Fibroblast of pulmonary artery (primary cell): Measurements from ENCODE around the gene DENND2A.
"Not testable (repeated sequence)": the region's sequence is repeated elsewhere in the genome, so short reads cannot be mapped to it uniquely, and the experiment has no call there.

ENCODE experiments used
- DNase-seq: peaks from one replicate; pipeline ENCODE4 v3.0.0-alpha.2; 2010; ENCODE audit warnings: low read depth
- H3K4me3 ChIP-seq: replicated peaks from 2 replicates; pipeline ENCODE4 v1.5.1; 2011; ENCODE audit warnings: low read depth, mild to moderate bottlenecking, control low read depth, low read length, moderate library complexity
- CTCF ChIP-seq: IDR thresholded peaks from 2 replicates; pipeline ENCODE4 v1.5.1; 2011; ENCODE audit warnings: mild to moderate bottlenecking, control low read depth, low read length, inconsistent platforms; ENCODE audit errors: missing control alignments

Gene DENND2A

DNA sequence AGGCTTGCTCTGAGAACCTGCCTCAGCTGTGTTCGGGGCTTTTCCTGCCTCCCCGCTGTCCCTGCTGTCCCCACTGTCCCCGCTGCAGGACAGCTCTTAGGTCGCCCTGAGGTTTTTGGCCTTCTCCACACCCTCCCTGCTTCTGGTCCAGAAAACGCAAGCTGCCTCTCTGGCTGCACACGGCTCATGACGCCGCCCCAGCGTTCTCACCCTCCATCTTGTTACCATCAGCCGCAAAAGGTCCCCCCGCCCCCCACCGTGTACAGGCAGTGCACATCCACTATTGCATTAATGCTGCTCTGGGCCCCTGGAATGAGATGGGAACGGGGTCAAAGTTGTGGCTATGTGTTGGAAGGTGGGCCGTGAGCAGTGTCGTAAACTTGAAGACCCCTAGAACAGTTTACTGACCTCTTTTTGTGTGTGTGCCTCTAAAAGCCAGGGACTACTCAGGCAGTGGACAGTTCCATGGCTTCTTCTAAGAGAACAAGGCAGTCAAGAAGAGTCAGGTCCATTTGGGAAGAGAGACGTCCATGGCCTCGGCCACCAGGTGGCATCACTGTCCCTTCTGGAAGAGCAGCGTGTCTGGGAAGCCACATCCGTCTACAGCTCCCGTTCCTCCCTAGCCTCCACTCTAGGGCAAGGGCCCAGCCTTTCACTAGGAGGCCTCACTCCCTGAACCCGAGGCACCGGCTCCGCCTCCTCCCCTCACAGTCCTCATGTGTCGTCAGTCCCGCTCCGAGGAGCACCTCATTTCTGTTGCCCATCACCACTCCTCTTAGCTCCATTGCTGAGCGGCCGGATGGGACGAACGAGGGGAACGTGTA, 122.9 kb downstream of the DENND2A start:
- TF ChIP-seq CTCF, result peak; percentile 97
- peak; percentile 95 for DNase-seq
- no peak overlapping the region for H3K4me3 ChIP-seq

DNA sequence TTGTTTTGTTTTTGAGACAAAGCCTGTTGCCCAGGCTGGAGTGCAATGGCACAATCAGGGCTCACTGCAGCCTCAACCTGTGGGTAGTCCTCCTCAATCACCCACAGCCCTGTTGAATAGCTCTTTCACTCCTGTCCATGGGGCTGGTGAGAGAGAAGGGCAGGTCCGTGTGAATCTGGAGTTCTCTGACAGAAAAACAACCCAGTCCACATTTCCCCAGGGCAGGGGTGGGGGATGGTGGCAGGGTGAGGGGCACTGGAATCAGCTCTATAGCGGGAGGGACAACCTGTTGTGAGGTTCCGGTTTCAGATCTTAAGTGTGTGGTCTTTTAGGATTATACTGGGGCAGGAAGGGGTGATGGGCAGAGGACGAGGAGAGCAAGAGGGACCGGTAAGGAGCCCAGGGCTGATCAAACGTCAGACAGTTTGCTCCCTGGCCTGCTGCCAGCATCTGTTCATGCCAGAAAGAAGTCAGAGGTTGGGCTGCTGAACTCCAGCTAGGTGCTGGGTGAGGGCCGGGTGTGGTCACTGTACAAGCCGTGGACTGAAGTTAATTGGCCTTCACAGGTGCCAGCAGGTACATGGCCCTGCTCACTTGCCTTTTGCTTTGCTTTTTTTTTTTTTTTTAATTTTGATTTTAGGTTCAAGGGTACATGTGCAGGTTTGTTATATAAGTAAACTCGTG, 128.2 kb downstream of the DENND2A start:
- no peak for TF ChIP-seq CTCF
- H3K4me3 ChIP-seq, result no peak overlapping the region
- DNase-seq, result no peak

- TF ChIP-seq CTCF, result no peak
- DNase-seq, result no peak
- no peak overlapping the region for H3K4me3 ChIP-seq
Observed at GRCh38 chr7:140509789-140510188, 130.8 kb downstream of the DENND2A start.

GRCh38 chr7:140507556-140507955, 133.1 kb downstream of the DENND2A start:
- DNase-seq, H3K4me3 ChIP-seq: not testable (repeated sequence)

DNA sequence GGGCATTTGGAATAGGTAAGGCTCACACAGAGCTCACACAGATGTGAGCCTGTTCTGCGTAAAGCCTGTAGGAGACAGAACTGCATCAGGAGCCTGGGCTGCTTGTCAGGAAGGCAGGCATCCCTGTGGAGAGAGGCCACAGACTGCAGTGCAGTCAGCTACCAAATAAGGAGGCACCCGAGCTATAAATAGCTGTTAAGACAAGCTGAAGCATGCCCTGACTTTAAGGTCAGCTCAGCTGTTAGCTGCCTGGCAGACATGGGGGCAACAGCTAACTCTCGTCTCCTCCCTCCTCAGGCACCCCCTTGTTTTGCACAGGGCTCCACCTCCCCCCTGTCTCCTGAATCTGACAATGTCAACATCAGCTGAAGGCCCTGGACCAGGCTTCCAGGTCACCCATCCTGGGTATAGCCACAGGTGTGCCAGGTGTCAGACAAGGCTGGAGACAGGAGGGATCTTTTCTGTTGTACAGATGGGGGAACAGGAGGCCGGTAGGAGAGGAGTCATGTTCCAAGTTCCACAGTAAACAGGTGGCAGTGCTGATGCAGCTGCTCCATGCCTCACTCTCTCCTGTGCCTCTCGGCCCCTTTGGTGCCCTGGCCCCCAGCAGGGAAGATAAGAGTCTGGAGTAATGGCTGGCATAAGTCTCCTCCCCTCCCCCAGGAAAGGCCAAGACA, 133.7 kb downstream of the DENND2A start:
- TF ChIP-seq CTCF, result no peak
- peak; percentile 39 for DNase-seq
- H3K4me3 ChIP-seq, result no peak overlapping the region

DNA sequence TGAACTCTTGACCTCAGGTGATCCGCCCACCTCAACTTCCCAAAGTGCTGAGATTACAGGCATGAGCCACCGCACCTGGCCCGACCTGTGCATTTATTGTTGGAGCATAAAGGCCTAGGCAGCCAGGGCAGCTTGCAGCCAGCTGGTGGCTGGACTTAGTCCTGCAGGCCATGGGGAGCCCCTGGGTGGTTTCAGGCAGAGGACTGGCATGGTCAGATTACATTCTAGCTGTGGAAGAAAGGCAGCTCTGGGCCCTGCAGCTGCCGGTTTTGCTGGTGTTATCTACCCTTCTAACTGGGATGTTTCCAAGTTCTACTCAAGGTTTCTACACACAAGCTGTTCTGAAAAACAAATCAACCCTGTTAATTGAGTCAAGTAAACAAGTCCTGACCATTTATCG, 138.6 kb downstream of the DENND2A start:
- DNase-seq, result no peak
- TF ChIP-seq CTCF, result no peak
- no peak overlapping the region for H3K4me3 ChIP-seq

DNA sequence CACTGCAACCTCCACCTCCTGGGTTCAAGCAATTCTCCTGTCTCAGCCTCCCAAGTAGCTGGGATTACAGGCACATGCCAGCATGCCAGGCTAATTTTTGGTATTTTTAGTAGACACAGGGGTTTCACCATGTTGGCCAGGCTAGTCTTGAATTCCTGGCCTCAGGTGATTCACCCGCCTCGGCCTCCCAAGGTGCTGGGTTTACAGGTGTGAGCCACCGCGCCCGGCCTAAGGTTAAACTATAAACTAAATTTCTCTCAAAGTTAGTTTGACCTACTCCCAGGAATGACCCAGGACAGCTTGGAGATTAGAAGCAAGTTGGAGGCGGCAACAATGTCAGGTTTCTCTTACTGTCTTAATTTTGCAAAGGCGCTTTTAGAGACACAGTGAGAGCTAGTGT, 142.8 kb downstream of the DENND2A start:
- DNase-seq, H3K4me3 ChIP-seq: not testable (repeated sequence)
